SU-DHL-6 (cell line): ENCODE measurements around the gene LEF1.

Experiments
- EZH2phosphoT487 ChIP-seq: fragments of 200-600 bp; sonication (generic), shearing (Covaris generic); conservative IDR thresholded peaks from 2 replicates; pipeline ENCODE4 v1.6.1; 2018; ENCODE audit warnings: mild to moderate bottlenecking, antibody characterized with exemption, low read length, moderate library complexity, mixed read lengths
- TF ChIP-seq, protein P1 (sequence below): fragments of 200-600 bp; sonication (generic); IDR thresholded peaks from one replicate; pipeline ENCODE4 v1.5.1; 2017; ENCODE audit warnings: antibody characterized with exemption, mild to moderate bottlenecking, low read length, moderate library complexity; ENCODE audit not compliant: insufficient read depth, poor library complexity, severe bottlenecking

DNA sequence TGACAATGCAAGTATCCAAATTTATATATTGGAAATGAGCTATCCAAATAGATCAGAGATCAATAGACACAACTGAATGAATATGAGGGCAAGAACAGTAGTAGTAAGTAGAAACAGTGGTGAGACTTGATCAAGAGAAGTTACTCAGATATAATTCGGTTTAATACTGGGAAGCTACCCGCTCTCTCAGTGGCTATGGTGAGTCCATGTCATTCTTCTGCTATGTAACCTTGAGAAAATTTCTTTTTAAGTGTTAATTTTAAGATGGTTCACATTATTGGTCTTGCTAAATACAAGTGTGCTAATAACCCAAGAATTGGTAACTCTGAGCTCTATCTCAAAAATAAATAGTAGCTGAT lies 53.6 kb downstream of the LEF1 start:
- TF ChIP-seq, protein P1, sequence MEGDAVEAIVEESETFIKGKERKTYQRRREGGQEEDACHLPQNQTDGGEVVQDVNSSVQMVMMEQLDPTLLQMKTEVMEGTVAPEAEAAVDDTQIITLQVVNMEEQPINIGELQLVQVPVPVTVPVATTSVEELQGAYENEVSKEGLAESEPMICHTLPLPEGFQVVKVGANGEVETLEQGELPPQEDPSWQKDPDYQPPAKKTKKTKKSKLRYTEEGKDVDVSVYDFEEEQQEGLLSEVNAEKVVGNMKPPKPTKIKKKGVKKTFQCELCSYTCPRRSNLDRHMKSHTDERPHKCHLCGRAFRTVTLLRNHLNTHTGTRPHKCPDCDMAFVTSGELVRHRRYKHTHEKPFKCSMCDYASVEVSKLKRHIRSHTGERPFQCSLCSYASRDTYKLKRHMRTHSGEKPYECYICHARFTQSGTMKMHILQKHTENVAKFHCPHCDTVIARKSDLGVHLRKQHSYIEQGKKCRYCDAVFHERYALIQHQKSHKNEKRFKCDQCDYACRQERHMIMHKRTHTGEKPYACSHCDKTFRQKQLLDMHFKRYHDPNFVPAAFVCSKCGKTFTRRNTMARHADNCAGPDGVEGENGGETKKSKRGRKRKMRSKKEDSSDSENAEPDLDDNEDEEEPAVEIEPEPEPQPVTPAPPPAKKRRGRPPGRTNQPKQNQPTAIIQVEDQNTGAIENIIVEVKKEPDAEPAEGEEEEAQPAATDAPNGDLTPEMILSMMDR: no peak
- TF ChIP-seq EZH2phosphoT487: no peak
